B cell (primary cell): ENCODE results near the gene NEUROG3. TPM values are rescaled to one million over a fixed set of nuclear protein-coding genes. Genes with fewer than 3 reads are reported as not detected.
"Not testable (repeated sequence)": the region's sequence is repeated elsewhere in the genome, so short reads cannot be mapped to it uniquely, and the experiment has no call there.

Source experiments
- ATAC-seq: fragments of 200-7000 bp; cut with Tn5 transposase; one replicate; pipeline ENCODE4 v1.10.0; 2021; ENCODE audit warnings: low read depth, mild to moderate bottlenecking, moderate number of reproducible peaks, moderate library complexity
- CTCF ChIA-PET: fragments of 350-600 bp; sonication (Branson Sonifier 250); formaldehyde crosslinking; loops from one replicate; lab custom pipeline; 2021; ENCODE audit warnings: antibody characterized with exemption, inconsistent platforms; lab: Charles Lee
- POLR2A ChIA-PET: fragments of 350-600 bp; sonication (Branson Sonifier 250); formaldehyde crosslinking; loops from one replicate; lab custom pipeline; 2021; ENCODE audit warnings: antibody characterized with exemption; lab: Charles Lee
- DNase-seq: peaks from one replicate; pipeline ENCODE4 v3.0.0; 2013
- H2AFZ ChIP-seq: 2 replicates; pipeline ENCODE4 v1.6.1; 2012; ENCODE audit warnings: mild to moderate bottlenecking, low read depth, low read length; ENCODE audit not compliant: insufficient read depth, poor library complexity, severe bottlenecking
- H3K27ac ChIP-seq, 2 donors: 1 replicate in 1 of 2; 2 replicates in 1 of 2; pipeline ENCODE4 v1.5.1; 2012 to 2013; ENCODE audit warnings: low read length in 2 of 2, mild to moderate bottlenecking in 2 of 2, moderate library complexity in 1 of 2
- H3K27me3 ChIP-seq, 4 experiments: fragments of 200-600 bp in 1 of 4; sonication (generic) in 1 of 4; replicated peaks in 1 of 4; 1 replicate in 2 of 4; 2 replicates in 2 of 4; pipeline versions ENCODE4 v1.6.1 to v1.7.0; 2013 to 2016; ENCODE audit warnings: low read length in 3 of 4, mild to moderate bottlenecking in 2 of 4, mixed read lengths in 1 of 4, moderate library complexity in 1 of 4; ENCODE audit not compliant: insufficient read depth in 4 of 4, control insufficient read depth in 3 of 4; ENCODE audit errors: control extremely low read depth in 1 of 4
- H3K36me3 ChIP-seq, 2 experiments: replicated peaks in 1 of 2; 1 replicate in 1 of 2; 2 replicates in 1 of 2; pipeline versions ENCODE4 v1.6.1 to v1.7.1; 2013; ENCODE audit warnings: low read length in 1 of 2; ENCODE audit not compliant: insufficient read depth in 2 of 2, control insufficient read depth in 1 of 2; ENCODE audit errors: control extremely low read depth in 1 of 2, extremely low read depth in 1 of 2
- H3K4me1 ChIP-seq, 2 donors: fragments of 200-600 bp in 1 of 2; sonication (generic) in 1 of 2; 1 replicate in 1 of 2; 2 replicates in 1 of 2; pipeline versions ENCODE4 v1.5.1 to v1.6.1; 2013 to 2017; ENCODE audit warnings: low read length in 2 of 2; ENCODE audit not compliant: control insufficient read depth in 2 of 2, insufficient read depth in 2 of 2
- H3K4me2 ChIP-seq: replicated peaks from 2 replicates; pipeline ENCODE3; 2012; ENCODE audit warnings: mild to moderate bottlenecking, low read depth, low read length; ENCODE audit not compliant: poor library complexity, severe bottlenecking
- H3K4me3 ChIP-seq, 5 experiments: fragments of 200-600 bp in 1 of 5; sonication (generic) in 1 of 5; 1 replicate in 3 of 5; 2 replicates in 2 of 5; pipeline versions ENCODE4 v1.5.1 to v1.7.0; 2011 to 2016; ENCODE audit warnings: low read length in 4 of 5, mild to moderate bottlenecking in 4 of 5, low read depth in 2 of 5, control low read depth in 1 of 5, moderate library complexity in 1 of 5; ENCODE audit not compliant: insufficient read depth in 1 of 5; ENCODE audit errors: control extremely low read depth in 1 of 5, extremely low read depth in 1 of 5
- H3K79me2 ChIP-seq: fragments of 200-600 bp; sonication (generic); one replicate; pipeline ENCODE4 v1.6.0; 2016; ENCODE audit warnings: low read length; ENCODE audit not compliant: control insufficient read depth, insufficient read depth
- H3K9ac ChIP-seq: fragments of 200-600 bp; sonication (generic); 2 replicates; pipeline ENCODE4 v1.6.1; 2017; ENCODE audit warnings: mild to moderate bottlenecking, low read length, moderate library complexity
- H3K9me3 ChIP-seq, 3 donors: one replicate each; pipeline versions ENCODE4 v1.6.1 to v1.7.1; 2013; ENCODE audit warnings: low read length in 2 of 3; ENCODE audit not compliant: control insufficient read depth in 2 of 3, insufficient read depth in 1 of 3; ENCODE audit errors: control extremely low read depth in 1 of 3
- H4K20me1 ChIP-seq: 2 replicates; pipeline ENCODE4 v1.6.0; 2012; ENCODE audit warnings: mild to moderate bottlenecking, low read length; ENCODE audit not compliant: insufficient read depth, control insufficient read depth, poor library complexity, severe bottlenecking
- H3K27ac Mint-ChIP-seq: one replicate; pipeline ENCODE4 v1.8.0; 2021; ENCODE audit warnings: mixed read lengths
- H3K27me3 Mint-ChIP-seq: one replicate; pipeline ENCODE4 v1.8.0; 2021; ENCODE audit warnings: mixed read lengths
- H3K4me1 Mint-ChIP-seq: one replicate; pipeline ENCODE4 v1.8.0; 2021; ENCODE audit warnings: mixed read lengths
- H3K4me3 Mint-ChIP-seq: one replicate; pipeline ENCODE4 v1.8.0; 2021; ENCODE audit warnings: mixed read lengths
- H3K9me3 Mint-ChIP-seq: one replicate; pipeline ENCODE4 v1.8.0; 2022; ENCODE audit warnings: mixed read lengths; ENCODE audit not compliant: insufficient read depth
- CTCF ChIP-seq: fragments of 200-600 bp; IDR thresholded peaks from one replicate; pipeline ENCODE4 v1.8.0; 2022; ENCODE audit warnings: antibody characterized with exemption, mild to moderate bottlenecking
- EZH2 ChIP-seq: IDR thresholded peaks from 2 replicates; pipeline ENCODE4 v1.6.1; 2012; ENCODE audit warnings: borderline replicate concordance, low read depth, mild to moderate bottlenecking, moderate library complexity, low read length; ENCODE audit not compliant: insufficient read depth, poor library complexity, severe bottlenecking
- WGBS: methylation state at CpG from one replicate; pipeline ENCODE4 v1.1.5; 2013; ENCODE audit warnings: missing lambda C conversion rate; ENCODE audit not compliant: insufficient coverage; 5-methylcytosine and 5-hydroxymethylcytosine counted together
- intact Hi-C: fragments of 100-400 bp; cut with micrococcal nuclease; formaldehyde crosslinking; loops from one replicate; pipeline ENCODE4 v1.10.0; 2022
- polyA plus RNA-seq: library from polyadenylated mRNA; depleted of rRNA; stranded (reverse); fragments of >200 nt; gene quantifications from 2 replicates; pipeline ENCODE4 v1.2.3, GENCODE V29; 2012
- total RNA-seq, 2 donors: library from RNA; stranded (reverse); fragments of 120-200 nt in 1 of 2; gene quantifications; 1 replicate in 1 of 2; 2 replicates in 1 of 2; pipeline versions ENCODE4 v1.2.3 to v1.2.4, GENCODE V29; 2013 to 2022

The NEUROG3 gene
- total and polyA plus RNA-seq, 2 donors (not counting 1 experiment from before 2014, with no cell fraction given), result not detected

- CTCF ChIA-PET, result no interaction called here
- WGBS, result 93% methylated on average over 4 of the region's 6 CpGs
- Histone ChIP-seq H3K27me3 (peaks cover 0 to 4% (median 0%) of the 10 kb centered on the region in 4 experiments), H3K27ac (no peak overlapping the region), H3K36me3 (no peaks in the 10 kb centered on the region), H3K4me2 (no peak overlapping the region), H3K4me1 (no peaks in the 10 kb centered on the region), H2AFZ (no peak overlapping the region), H3K9me3 (peaks cover 1 to 33% (median 8%) of the 10 kb centered on the region in 3 donors), H3K79me2 (no peaks in the 10 kb centered on the region), H3K4me3 (no peak overlapping the region), H3K9ac (no peak overlapping the region), H4K20me1 (no peaks in the 10 kb centered on the region)
- H3K9me3 Mint-ChIP-seq, result peaks cover 17% of the 10 kb centered on the region
- POLR2A ChIA-PET, result no interaction called here
- H3K27me3 Mint-ChIP-seq, result peaks cover 9% of the 10 kb centered on the region
- TF ChIP-seq EZH2 (no peak), CTCF (no peak)
- intact Hi-C loops, result no loop called here
- DNase-seq (no peak), ATAC-seq (no peak)
- no peaks in the 10 kb centered on the region for H3K4me1 Mint-ChIP-seq
- no peak overlapping the region for H3K27ac Mint-ChIP-seq
- no peak overlapping the region for H3K4me3 Mint-ChIP-seq
These were observed 35.8 kb downstream of the NEUROG3 start for GRCh38 chr10:69537449-69537848.

GRCh38 chr10:69536521-69536920 is 36.7 kb downstream of the NEUROG3 start:
- H3K9ac ChIP-seq, H3K79me2 ChIP-seq, H3K4me1 Mint-ChIP-seq, CTCF ChIA-PET, H3K27ac Mint-ChIP-seq, H3K36me3 ChIP-seq, ATAC-seq, H4K20me1 ChIP-seq, POLR2A ChIA-PET, H3K4me1 ChIP-seq, H3K4me2 ChIP-seq, H3K4me3 Mint-ChIP-seq, H3K27me3 ChIP-seq, H3K4me3 ChIP-seq, H2AFZ ChIP-seq, intact Hi-C loops, H3K27ac ChIP-seq, DNase-seq: not testable (repeated sequence)
- WGBS, result 94% methylated on average over 10 of the region's 11 CpGs
- Mint-ChIP-seq H3K27me3 (peaks cover 16% of the 10 kb centered on the region), H3K9me3 (peaks cover 17% of the 10 kb centered on the region)
- peaks cover 1 to 30% (median 7%) of the 10 kb centered on the region in 3 donors for H3K9me3 ChIP-seq
